Right lobe of liver (tissue), 6 donors: ENCODE measurements around the gene BCCIP. TPM values are rescaled to one million over a fixed set of nuclear protein-coding genes. Genes with fewer than 3 reads are reported as not detected.

Source experiments
- ATAC-seq, 4 donors: fragments of 200-7000 bp; cut with Tn5 transposase; one replicate each; pipeline ENCODE4 v1.9.1; 2020; ENCODE audit warnings: mild to moderate bottlenecking in 4 of 4, moderate library complexity in 4 of 4
- DNase-seq, 3 donors: peaks; one replicate each; pipeline ENCODE4 v3.0.0-alpha.2; 2020
- H3K27ac ChIP-seq, 3 donors: fragments of 200-600 bp; one replicate each; pipeline ENCODE4 v1.8.0; 2022
- H3K27me3 ChIP-seq, 2 donors: fragments of 200-600 bp; one replicate each; pipeline ENCODE4 v1.8.0; 2022
- H3K36me3 ChIP-seq, 4 donors: fragments of 200-600 bp; sonication (generic) in 1 of 4; one replicate each; pipeline versions ENCODE4 v1.5.1 to v1.8.0; 2017 to 2022; ENCODE audit warnings: control low read depth in 1 of 4
- H3K4me1 ChIP-seq, 4 donors: fragments of 200-600 bp; sonication (generic) in 1 of 4; one replicate each; pipeline versions ENCODE4 v1.5.1 to v1.8.0; 2017 to 2022; ENCODE audit warnings: control low read depth in 1 of 4
- H3K4me3 ChIP-seq, 3 donors: fragments of 200-600 bp; one replicate each; pipeline ENCODE4 v1.8.0; 2022
- H3K9me3 ChIP-seq, 4 donors: fragments of 200-600 bp; sonication (generic) in 1 of 4; one replicate each; pipeline versions ENCODE4 v1.5.1 to v1.8.0; 2017 to 2022; ENCODE audit warnings: control low read depth in 1 of 4
- CTCF ChIP-seq, 4 donors: fragments of 200-600 bp in 3 of 4; fragments of 450-650 bp in 1 of 4; IDR thresholded peaks; one replicate each; pipeline versions ENCODE4 v1.5.1 to v1.8.0; 2016 to 2022; ENCODE audit warnings: antibody characterized with exemption in 4 of 4, mild to moderate bottlenecking in 2 of 4
- POLR2A ChIP-seq: fragments of 450-650 bp; IDR thresholded peaks from one replicate; pipeline ENCODE4 v1.6.1; 2017; ENCODE audit warnings: antibody characterized with exemption, mild to moderate bottlenecking
- WGBS: methylation state at CpG from one replicate; pipeline ENCODE4 v1.1.6; 2018; ENCODE audit warnings: low coverage, low lambda C conversion rate; ENCODE audit not compliant: insufficient coverage; ENCODE audit errors: missing lambda C conversion rate; 5-methylcytosine and 5-hydroxymethylcytosine counted together
- intact Hi-C, 2 donors: fragments of 100-400 bp; cut with DNase I; formaldehyde crosslinking; loops; one replicate each; pipeline versions ENCODE4 v1.11.2 to v1.14.1; 2022
- microRNA counts: library from miRNA; unstranded; fragments of <30 nt; microRNA quantifications from one replicate; lab custom pipeline; 2016
- microRNA-seq, 2 donors: library from miRNA; unstranded; fragments of <30 nt; microRNA quantifications; one replicate each; pipeline ENCODE4, GENCODE V29; 2019 to 2020
- small RNA-seq, 2 experiments: library from RNA; depleted of rRNA; stranded (forward); fragments of <200 nt; gene quantifications; one replicate each; pipeline ENCODE3, GENCODE V24; 2016
- total RNA-seq, 6 experiments: library from RNA; depleted of rRNA in 2 of 6; stranded (reverse); fragments of >200 nt in 2 of 6; fragmentation: NEBNext Ultra II Directional in 3 of 6; extraction: Animal tissue kit (Norgen Biotek cat#: 25700) in 3 of 6; gene quantifications; one replicate each; pipeline versions ENCODE4 v1.1.0 to v1.2.4, GENCODE V29; 2016 to 2023
- donor health status: DM: no; HTN: yes; CAD: no.
- donor health status: DM: no; HTN: no; CAD: no.
- donor health status: DM: no; HTN: no; CAD: no.
- donor health status: DM: no; HTN: yes; CAD: no.
- donor health status: DM: no; HTN: yes; CAD: no.

The BCCIP gene
- total RNA-seq, 6 experiments from 2014 or later, result 25.9 to 43.3 (median 29.6) TPM

GRCh38 chr10:125880719-125881118 lies 57.4 kb downstream of the BCCIP start:
- no peak overlapping the region for H3K27ac ChIP-seq
- no peaks in the 10 kb centered on the region for H3K27me3 ChIP-seq
- intact Hi-C loops, result no loop called here
- DNase-seq (no peak), ATAC-seq (no peak)
- no peaks in the 10 kb centered on the region for H3K4me1 ChIP-seq
- no peak overlapping the region for H3K4me3 ChIP-seq
- TF ChIP-seq CTCF (IDR thresholded peaks at IDR 0.05) (no peak), POLR2A (no peak)
- peaks cover 0 to 6% (median 0%) of the 10 kb centered on the region in 4 donors for H3K36me3 ChIP-seq
- H3K9me3 ChIP-seq, result peaks cover 0 to 5% (median 0%) of the 10 kb centered on the region in 4 donors
- WGBS, result 68% methylated on average over 6 of the region's 6 CpGs

DNA sequence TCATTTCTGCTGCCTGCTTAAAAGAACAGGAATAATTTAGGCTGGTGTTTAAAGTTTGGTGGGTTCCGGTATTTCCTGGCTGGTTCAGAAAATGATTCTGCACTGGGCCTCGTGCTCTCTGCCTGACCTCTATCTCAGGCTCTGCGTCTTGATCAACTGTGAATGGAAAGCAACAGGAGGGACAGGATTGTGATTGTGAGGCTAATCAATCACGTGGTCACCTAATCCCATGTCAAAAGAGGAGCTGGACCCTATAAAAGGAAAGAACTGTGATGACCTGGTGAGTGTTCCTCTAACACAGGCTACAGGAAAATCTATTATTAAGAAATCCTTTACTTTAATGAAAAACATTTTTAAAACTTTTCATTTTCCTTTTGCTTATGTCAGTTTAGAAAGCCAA lies 57.8 kb downstream of the BCCIP start, which contains the start of gene DHX32:
Gene DHX32 (minus strand): TSS at position 101 of the 400 bp plus-strand sequence. CDS start 468 bp downstream, outside the sequence.
- Histone ChIP-seq H3K36me3 (peaks cover 0 to 6% (median 0%) of the 10 kb centered on the region in 4 donors), H3K27ac (no peak within 1 kb of the TSS), H3K4me3 (no peak within 1 kb of the TSS), H3K4me1 (no peaks in the 10 kb centered on the region), H3K27me3 (no peaks in the 10 kb centered on the region), H3K9me3 (peaks cover 0 to 2% (median 0%) of the 10 kb centered on the region in 4 donors)
- WGBS, result 63% methylated on average over 4 of the region's 4 CpGs
- ATAC-seq, result no peak
- no peak for TF ChIP-seq CTCF (IDR thresholded peaks at IDR 0.05)
- TF ChIP-seq POLR2A, result no peak
- DNase-seq, result no peak
- intact Hi-C loops, result no loop called here

DNA sequence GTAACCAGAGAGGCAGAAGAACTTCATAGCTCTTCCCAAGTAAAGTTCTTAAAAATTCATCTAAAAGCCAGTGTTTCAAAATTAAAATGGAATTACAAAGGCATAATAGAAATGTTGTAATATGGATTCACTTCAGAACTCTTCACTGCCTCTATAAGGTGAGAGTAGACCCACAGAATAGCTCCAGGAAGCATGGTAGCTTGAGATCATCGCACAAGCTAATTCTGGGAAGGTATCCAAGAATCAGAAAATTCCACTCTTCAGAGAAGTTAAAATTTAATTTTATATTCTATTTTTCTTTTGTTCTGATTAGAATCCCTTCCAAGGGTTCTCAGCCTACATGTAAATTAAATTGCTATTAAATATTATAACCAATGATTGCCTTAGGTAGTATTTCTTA lies 59.2 kb downstream of the BCCIP start:
- TF ChIP-seq CTCF (IDR thresholded peaks at IDR 0.05) (no peak), POLR2A (no peak)
- Histone ChIP-seq H3K27ac (no peak overlapping the region), H3K36me3 (no peaks in the 10 kb centered on the region), H3K4me1 (no peaks in the 10 kb centered on the region), H3K4me3 (no peak overlapping the region), H3K27me3 (no peaks in the 10 kb centered on the region), H3K9me3 (no peaks in the 10 kb centered on the region)
- intact Hi-C loops, result no loop called here
- ATAC-seq (no peak), DNase-seq (no peak)
- WGBS, result 55% methylated on average over 1 of the region's 1 CpG

DNA sequence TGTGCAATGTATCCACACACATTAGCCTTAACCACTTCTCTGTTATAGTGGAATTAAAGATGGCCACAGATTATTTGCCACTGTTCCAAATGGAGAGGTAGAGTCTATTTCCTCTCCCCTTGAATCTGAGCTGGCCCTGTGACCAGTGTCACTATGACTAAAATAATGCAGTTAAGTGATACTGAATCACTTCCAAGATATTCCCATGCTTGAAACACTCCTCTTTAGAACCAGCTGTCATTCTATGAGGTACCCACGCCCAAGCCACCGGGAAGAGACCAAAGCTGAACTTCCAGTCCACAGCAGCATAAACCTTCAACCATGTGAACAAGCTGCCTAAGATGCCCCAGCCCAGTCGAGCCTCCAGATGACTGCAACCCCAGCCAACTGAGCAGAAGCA lies 59.9 kb downstream of the BCCIP start:
- H3K27me3 ChIP-seq, result no peaks in the 10 kb centered on the region
- intact Hi-C loops, result no loop called here
- no peaks in the 10 kb centered on the region for H3K4me1 ChIP-seq
- H3K27ac ChIP-seq, result no peak overlapping the region
- 94% methylated on average over 3 of the region's 3 CpGs for WGBS
- H3K9me3 ChIP-seq, result no peaks in the 10 kb centered on the region
- no peaks in the 10 kb centered on the region for H3K36me3 ChIP-seq
- DNase-seq, result no peak
- TF ChIP-seq POLR2A (no peak), CTCF (IDR thresholded peaks at IDR 0.05) (no peak)
- ATAC-seq, result no peak
- H3K4me3 ChIP-seq, result no peak overlapping the region

MicroRNAs within 50 kb of the gene (microRNA counts, 767-probe panel; counts per million panel counts)
- microRNA hsa-miR-4484 (lab: Ali Mortazavi, UCI), result 237 counts per million

Small RNAs within 50 kb of the gene (microRNA-seq; reads per million reads assigned to microRNA genes)
- 1.3 to 1.7 reads per million in 2 donors for gene MIR4484

Small RNAs within 50 kb of the gene (small RNA-seq; reads per million reads assigned to genes)
- 0 reads per million in 2 experiments for gene MIR4484
- gene RF00017, result 0 reads per million in 2 experiments

Other genes starting within 250 kb of the BCCIP start
- not detected for gene TEX36, start 140.4 kb upstream of the BCCIP start, total RNA-seq
- 1 to 10 TPM; 6.5 to 8.5 (median 8.1) TPM for gene EDRF1, start 103.8 kb upstream of the BCCIP start, total RNA-seq
- under 1 TPM in 5 of 6 experiments, not detected in 1; 0.10 to 0.25 (median 0.14) TPM for gene MMP21, start 47.7 kb upstream of the BCCIP start, total RNA-seq
- gene UROS, start 288 bp upstream of the BCCIP start, total RNA-seq, result 10 to 100 TPM; 23.5 to 52.5 (median 28.3) TPM
- 10 to 100 TPM; 10.0 to 17.6 (median 14.1) TPM for gene DHX32, start 57.7 kb downstream of the BCCIP start, total RNA-seq
- under 1 TPM in 1 of 6 experiments, not detected in 5; 0.18 TPM for gene FANK1, start 73.0 kb downstream of the BCCIP start, total RNA-seq